Measurements from ENCODE around the gene SPIN1. TPM values are rescaled to one million over a fixed set of nuclear protein-coding genes. Genes with fewer than 3 reads are reported as not detected.

The SPIN1 gene
- total and polyA plus RNA-seq, 2 donors (not counting 1 experiment from before 2014, with no cell fraction given), result 9.9 to 24.9 TPM

DNA sequence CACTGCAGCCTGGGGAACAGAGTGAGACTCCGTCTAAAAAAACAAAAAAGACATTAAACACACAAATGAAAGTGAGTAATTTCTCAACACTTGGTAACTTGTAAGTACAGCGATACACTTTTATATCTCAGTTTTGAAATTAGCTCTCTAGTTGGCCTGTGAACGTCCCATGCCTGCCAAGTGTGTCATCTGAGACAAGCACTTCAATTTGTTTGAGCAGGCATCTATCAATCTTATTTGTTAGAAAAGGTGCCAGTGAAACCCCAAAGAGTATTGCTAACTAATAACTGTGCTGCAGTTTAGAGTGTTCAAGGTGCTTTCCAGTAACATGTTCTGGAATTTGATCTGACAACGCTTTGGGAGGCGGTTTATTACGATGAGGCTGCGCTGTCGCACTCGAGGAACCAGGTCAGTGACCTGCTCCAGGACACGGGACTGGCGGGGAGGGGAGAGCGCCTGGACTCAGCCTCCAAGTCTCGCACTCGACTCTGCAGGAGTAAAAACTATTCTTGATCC is 1.1 kb upstream of the SPIN1 start:
- ChIA-PET POLR2A (no interaction called here), CTCF (no interaction called here)
- H3K79me2 ChIP-seq (ENCODE audit: control insufficient read depth, insufficient read depth, low read length), result peaks cover 17% of the 10 kb centered on the region
- H3K27ac ChIP-seq (ENCODE audit: low read length in 2 of 2), result peak overlapping the region in 1 of 2 donors; percentile 39
- peaks cover 11 to 21% of the 10 kb centered on the region in 2 donors for H3K4me1 ChIP-seq (ENCODE audit: control insufficient read depth in 2 of 2, insufficient read depth in 2 of 2, low read length in 2 of 2)
- H3K4me2 ChIP-seq (replicated peaks; ENCODE audit: low read depth, low read length, poor library complexity, severe bottlenecking), result peak overlapping the region; percentile 100
- Mint-ChIP-seq H3K4me1 (peaks cover 26% of the 10 kb centered on the region), H3K27ac (peak overlapping the region; percentile 91), H3K27me3 (no peaks in the 10 kb centered on the region), H3K4me3 (peak overlapping the region; percentile 92), H3K9me3 (ENCODE audit: insufficient read depth) (no peaks in the 10 kb centered on the region)
- peak overlapping the region in 4 of 5 experiments; percentile 42 to 91 (median 76) for H3K4me3 ChIP-seq (ENCODE audit: control extremely low read depth in 1 of 5, extremely low read depth in 1 of 5, insufficient read depth in 1 of 5, low read depth in 2 of 5, low read length in 4 of 5)
- H3K36me3 ChIP-seq (replicated peaks in 1 of 2; ENCODE audit: control extremely low read depth in 1 of 2, control insufficient read depth in 1 of 2, extremely low read depth in 1 of 2, insufficient read depth in 2 of 2, low read length in 1 of 2), result no peaks in the 10 kb centered on the region
- H4K20me1 ChIP-seq (ENCODE audit: control insufficient read depth, insufficient read depth, low read length, poor library complexity, severe bottlenecking), result peaks cover 5% of the 10 kb centered on the region
- DNase-seq (no peak), ATAC-seq (ENCODE audit: low read depth) (no peak)
- intact Hi-C loops (cut with micrococcal nuclease), result loop anchor here (5.0 kb wide), 2 partner anchors 415 to 930 kb away; partner anchors contain the start of genes CDK20 and SECISBP2
- H3K9ac ChIP-seq (ENCODE audit: low read length), result peak overlapping the region; percentile 81
- TF ChIP-seq, protein P1, sequence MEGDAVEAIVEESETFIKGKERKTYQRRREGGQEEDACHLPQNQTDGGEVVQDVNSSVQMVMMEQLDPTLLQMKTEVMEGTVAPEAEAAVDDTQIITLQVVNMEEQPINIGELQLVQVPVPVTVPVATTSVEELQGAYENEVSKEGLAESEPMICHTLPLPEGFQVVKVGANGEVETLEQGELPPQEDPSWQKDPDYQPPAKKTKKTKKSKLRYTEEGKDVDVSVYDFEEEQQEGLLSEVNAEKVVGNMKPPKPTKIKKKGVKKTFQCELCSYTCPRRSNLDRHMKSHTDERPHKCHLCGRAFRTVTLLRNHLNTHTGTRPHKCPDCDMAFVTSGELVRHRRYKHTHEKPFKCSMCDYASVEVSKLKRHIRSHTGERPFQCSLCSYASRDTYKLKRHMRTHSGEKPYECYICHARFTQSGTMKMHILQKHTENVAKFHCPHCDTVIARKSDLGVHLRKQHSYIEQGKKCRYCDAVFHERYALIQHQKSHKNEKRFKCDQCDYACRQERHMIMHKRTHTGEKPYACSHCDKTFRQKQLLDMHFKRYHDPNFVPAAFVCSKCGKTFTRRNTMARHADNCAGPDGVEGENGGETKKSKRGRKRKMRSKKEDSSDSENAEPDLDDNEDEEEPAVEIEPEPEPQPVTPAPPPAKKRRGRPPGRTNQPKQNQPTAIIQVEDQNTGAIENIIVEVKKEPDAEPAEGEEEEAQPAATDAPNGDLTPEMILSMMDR (IDR thresholded peaks at IDR 0.05), result no peak
- no peak for TF ChIP-seq EZH2 (IDR thresholded peaks at IDR 0.05; ENCODE audit: borderline replicate concordance, insufficient read depth, low read depth, low read length, poor library complexity, severe bottlenecking)
- peak overlapping the region; percentile 99 for H2AFZ ChIP-seq (ENCODE audit: insufficient read depth, low read depth, low read length, poor library complexity, severe bottlenecking)
- 45% methylated on average over 8 of the region's 14 CpGs for WGBS (ENCODE audit: insufficient coverage)
- no peaks in the 10 kb centered on the region for H3K9me3 ChIP-seq (ENCODE audit: control extremely low read depth in 1 of 3, control insufficient read depth in 2 of 3, insufficient read depth in 1 of 3, low read length in 2 of 3)
- H3K27me3 ChIP-seq (replicated peaks in 1 of 4; ENCODE audit: control extremely low read depth in 1 of 4, control insufficient read depth in 3 of 4, insufficient read depth in 4 of 4, low read length in 3 of 4), result no peaks in the 10 kb centered on the region

DNA sequence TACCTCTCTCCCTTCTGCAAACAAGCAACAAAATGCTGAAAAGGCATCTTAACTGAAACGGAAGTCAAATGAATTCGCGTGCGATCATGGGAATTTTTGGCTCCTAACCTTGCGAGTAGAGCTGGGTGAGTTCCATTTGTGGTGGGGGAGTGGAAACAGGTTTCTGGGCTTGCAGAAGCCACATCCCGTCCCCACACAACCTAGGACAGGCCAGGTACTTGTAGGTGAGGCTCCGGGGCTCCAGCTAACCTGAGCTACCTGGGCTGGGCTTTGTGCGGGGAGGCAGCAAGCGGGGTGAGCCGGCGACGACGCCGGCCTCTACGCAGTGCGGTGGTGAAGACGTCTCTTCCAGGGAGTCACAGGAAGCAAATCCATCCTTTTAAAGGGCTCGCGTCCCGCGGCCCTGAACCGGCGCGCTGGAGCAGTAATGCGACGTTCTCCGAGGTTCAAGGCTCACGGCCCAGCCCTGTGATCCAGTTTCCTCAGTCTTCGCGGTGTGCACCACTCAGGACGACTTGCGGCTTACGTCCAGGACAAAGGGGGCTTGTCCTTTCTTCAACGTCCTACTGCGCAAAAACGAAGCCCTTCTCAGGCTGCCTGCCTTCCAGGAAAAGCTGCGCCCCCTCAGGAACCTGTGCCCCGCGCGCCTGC is 567 bp upstream of the SPIN1 start:
- Histone ChIP-seq H4K20me1 (ENCODE audit: control insufficient read depth, insufficient read depth, low read length, poor library complexity, severe bottlenecking) (peaks cover 5% of the 10 kb centered on the region), H3K27me3 (replicated peaks in 1 of 4; ENCODE audit: control extremely low read depth in 1 of 4, control insufficient read depth in 3 of 4, insufficient read depth in 4 of 4, low read length in 3 of 4) (no peaks in the 10 kb centered on the region), H3K4me2 (replicated peaks; ENCODE audit: low read depth, low read length, poor library complexity, severe bottlenecking) (peak overlapping the region; percentile 100), H3K9me3 (ENCODE audit: control extremely low read depth in 1 of 3, control insufficient read depth in 2 of 3, insufficient read depth in 1 of 3, low read length in 2 of 3) (no peaks in the 10 kb centered on the region), H3K4me3 (ENCODE audit: control extremely low read depth in 1 of 5, extremely low read depth in 1 of 5, insufficient read depth in 1 of 5, low read depth in 2 of 5, low read length in 4 of 5) (peak overlapping the region; percentile 42 to 91 (median 68)), H2AFZ (ENCODE audit: insufficient read depth, low read depth, low read length, poor library complexity, severe bottlenecking) (peak overlapping the region; percentile 99), H3K36me3 (replicated peaks in 1 of 2; ENCODE audit: control extremely low read depth in 1 of 2, control insufficient read depth in 1 of 2, extremely low read depth in 1 of 2, insufficient read depth in 2 of 2, low read length in 1 of 2) (no peaks in the 10 kb centered on the region), H3K4me1 (ENCODE audit: control insufficient read depth in 2 of 2, insufficient read depth in 2 of 2, low read length in 2 of 2) (peaks cover 11 to 21% of the 10 kb centered on the region in 2 donors), H3K79me2 (ENCODE audit: control insufficient read depth, insufficient read depth, low read length) (peaks cover 23% of the 10 kb centered on the region), H3K27ac (ENCODE audit: low read length in 2 of 2) (peak overlapping the region in 1 of 2 donors; percentile 39), H3K9ac (ENCODE audit: low read length) (peak overlapping the region; percentile 81)
- Mint-ChIP-seq H3K4me3 (peak overlapping the region; percentile 92), H3K27ac (peak overlapping the region; percentile 91), H3K9me3 (ENCODE audit: insufficient read depth) (no peaks in the 10 kb centered on the region), H3K27me3 (no peaks in the 10 kb centered on the region), H3K4me1 (peaks cover 31% of the 10 kb centered on the region)
- ATAC-seq (ENCODE audit: low read depth), result peak; percentile 1
- ChIA-PET POLR2A (no interaction called here), CTCF (no interaction called here)
- no peak for DNase-seq
- whole genome bisulfite sequencing (ENCODE audit: insufficient coverage), result under 1% methylated on average over 40 of the region's 40 CpGs
- TF ChIP-seq EZH2 (IDR thresholded peaks at IDR 0.05; ENCODE audit: borderline replicate concordance, insufficient read depth, low read depth, low read length, poor library complexity, severe bottlenecking), result no peak
- TF ChIP-seq, protein P1 (IDR thresholded peaks at IDR 0.05), result no peak
- intact Hi-C loops (cut with micrococcal nuclease), result loop anchor here (5.0 kb wide), 2 partner anchors 415 to 930 kb away; partner anchors contain the start of genes CDK20 and SECISBP2

All from B cell (primary cell).